Naive thymus-derived CD4-positive, alpha-beta T cell (primary cell): ENCODE data around the gene DNAJA4. TPM values are rescaled to one million over a fixed set of nuclear protein-coding genes. Genes with fewer than 3 reads are reported as not detected.

ENCODE experiments used
- ATAC-seq: fragments of 150-1000 bp; cut with Tn5 transposase; 2 replicates; pipeline ENCODE4 v1.10.0; 2021; ENCODE audit warnings: mild to moderate bottlenecking, moderate library complexity
- CTCF ChIA-PET: fragments of 350-600 bp; sonication (Branson Sonifier 250); formaldehyde crosslinking; loops from one replicate; lab custom pipeline; 2021; ENCODE audit warnings: antibody characterized with exemption; lab: Charles Lee
- POLR2A ChIA-PET: fragments of 350-600 bp; sonication (Branson Sonifier 250); formaldehyde crosslinking; loops from one replicate; lab custom pipeline; 2021; ENCODE audit warnings: antibody characterized with exemption, inconsistent platforms; lab: Charles Lee
- DNase-seq, 9 donors: peaks; one replicate each; pipeline versions ENCODE4 v3.0.0 to v3.0.0-alpha.2; 2020 to 2022; ENCODE audit warnings: mixed read lengths in 1 of 9
- H3K27ac ChIP-seq: one replicate; pipeline ENCODE4 v1.7.0; 2013; ENCODE audit warnings: mild to moderate bottlenecking, low read depth, low read length, moderate library complexity
- H3K27me3 ChIP-seq, 2 donors: one replicate each; pipeline ENCODE4 v1.7.0; 2013; ENCODE audit warnings: low read length in 2 of 2, mild to moderate bottlenecking in 2 of 2, moderate library complexity in 2 of 2; ENCODE audit not compliant: control insufficient read depth in 2 of 2, insufficient read depth in 2 of 2
- H3K36me3 ChIP-seq, 3 experiments: 1 replicate in 2 of 3; 2 replicates in 1 of 3; pipeline ENCODE4 v1.7.0; 2013; ENCODE audit warnings: low read length in 3 of 3, mild to moderate bottlenecking in 3 of 3, moderate library complexity in 1 of 3; ENCODE audit not compliant: insufficient read depth in 3 of 3, control insufficient read depth in 2 of 3
- H3K4me1 ChIP-seq, 2 donors: one replicate each; pipeline ENCODE4 v1.7.0; 2013; ENCODE audit warnings: low read length in 2 of 2, mild to moderate bottlenecking in 2 of 2, moderate library complexity in 1 of 2; ENCODE audit not compliant: control insufficient read depth in 2 of 2, insufficient read depth in 2 of 2
- H3K4me3 ChIP-seq: 2 replicates; pipeline ENCODE4 v1.7.0; 2013; ENCODE audit warnings: mild to moderate bottlenecking, low read length
- H3K9me3 ChIP-seq, 3 experiments: 1 replicate in 2 of 3; 2 replicates in 1 of 3; pipeline ENCODE4 v1.7.0; 2013; ENCODE audit warnings: low read length in 3 of 3; ENCODE audit not compliant: control insufficient read depth in 2 of 3
- H3K27ac Mint-ChIP-seq, 9 donors: one replicate each; pipeline ENCODE4 v1.8.0; 2020 to 2022; ENCODE audit warnings: mixed read lengths in 9 of 9, mild to moderate bottlenecking in 8 of 9, moderate library complexity in 5 of 9, inconsistent platforms in 2 of 9
- H3K27me3 Mint-ChIP-seq, 5 donors: one replicate each; pipeline ENCODE4 v1.8.0; 2021 to 2022; ENCODE audit warnings: mixed read lengths in 5 of 5, mild to moderate bottlenecking in 1 of 5
- H3K36me3 Mint-ChIP-seq, 5 donors: one replicate each; pipeline ENCODE4 v1.8.0; 2020 to 2022; ENCODE audit warnings: mixed read lengths in 5 of 5, mild to moderate bottlenecking in 3 of 5, inconsistent platforms in 1 of 5
- H3K4me1 Mint-ChIP-seq, 7 donors: one replicate each; pipeline ENCODE4 v1.8.0; 2020 to 2022; ENCODE audit warnings: mixed read lengths in 7 of 7, mild to moderate bottlenecking in 3 of 7, inconsistent platforms in 1 of 7
- H3K4me3 Mint-ChIP-seq, 10 donors: one replicate each; pipeline ENCODE4 v1.8.0; 2020 to 2022; ENCODE audit warnings: mild to moderate bottlenecking in 10 of 10, mixed read lengths in 10 of 10, moderate library complexity in 6 of 10, inconsistent platforms in 2 of 10
- H3K9me3 Mint-ChIP-seq, 11 donors: one replicate each; pipeline ENCODE4 v1.8.0; 2020 to 2022; ENCODE audit warnings: mixed read lengths in 11 of 11, mild to moderate bottlenecking in 4 of 11, inconsistent platforms in 1 of 11, moderate library complexity in 1 of 11
- intact Hi-C, 2 donors: fragments of 100-400 bp; cut with micrococcal nuclease; formaldehyde crosslinking; loops; one replicate each; pipeline ENCODE4 v1.15.1; 2023
- polyA plus RNA-seq, 2 donors: library from polyadenylated mRNA; unstranded; fragments of 300-500 nt; fragmentation: Illumina TruSeq; gene quantifications; one replicate each; pipeline ENCODE4 v1.2.3, GENCODE V29; 2021
- total RNA-seq, 6 experiments: library from RNA in 5 of 6; stranded (reverse) in 5 of 6; gene quantifications; 1 replicate in 5 of 6; 2 replicates in 1 of 6; pipeline ENCODE4 v1.2.3 and lab custom pipeline; 2021 to 2026

DNAJA4 gene
- total and polyA plus RNA-seq, 7 experiments from 2014 or later: 9.9 to 44.7 (median 35.0) TPM

DNA sequence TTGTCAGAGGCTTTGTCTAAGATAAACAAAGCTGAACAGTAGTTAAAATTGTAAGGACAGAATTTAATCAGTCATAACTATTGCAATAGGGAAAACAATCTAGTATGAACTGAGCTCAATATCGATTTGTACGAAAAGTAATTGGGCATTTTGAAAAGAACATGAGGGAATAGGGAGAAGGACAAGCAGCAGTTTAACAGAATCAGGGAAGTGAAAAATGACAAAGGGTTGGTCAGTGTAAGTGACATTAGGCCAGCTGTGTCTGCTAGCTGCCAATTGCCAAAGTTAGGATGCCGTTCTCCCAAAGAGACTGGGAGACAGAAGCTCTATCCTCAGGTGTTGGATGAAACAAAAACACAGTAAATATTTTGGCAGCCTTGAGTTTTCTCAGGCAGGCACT is 3.3 kb upstream of the DNAJA4 start:
- Histone ChIP-seq H3K9me3 (no peaks in the 10 kb centered on the region), H3K4me1 (peaks cover 12% of the 10 kb centered on the region in 2 donors), H3K27me3 (no peaks in the 10 kb centered on the region), H3K36me3 (no peaks in the 10 kb centered on the region), H3K4me3 (no peak overlapping the region), H3K27ac (no peak overlapping the region)
- no peaks in the 10 kb centered on the region for H3K9me3 Mint-ChIP-seq
- ATAC-seq (no peak), DNase-seq (no peak)
- H3K27me3 Mint-ChIP-seq: no peaks in the 10 kb centered on the region
- POLR2A ChIA-PET: interaction anchor here (0.6 to 1.0 kb wide), 2 partner anchors 39 to 132 kb away, joined by 3 read pairs; partner anchors contain the start of gene SKIC8
- H3K4me3 Mint-ChIP-seq: no peak overlapping the region
- no peaks in the 10 kb centered on the region for H3K36me3 Mint-ChIP-seq
- H3K27ac Mint-ChIP-seq: no peak overlapping the region
- H3K4me1 Mint-ChIP-seq: peaks cover 7 to 16% (median 11%) of the 10 kb centered on the region in 7 donors
- intact Hi-C loops: no loop called here
- CTCF ChIA-PET: no interaction called here

GRCh38 chr15:78263351-78263781 is 996 bp upstream of the DNAJA4 start:
- Histone ChIP-seq H3K27me3 (no peaks in the 10 kb centered on the region), H3K9me3 (no peaks in the 10 kb centered on the region), H3K4me1 (peaks cover 13 to 18% of the 10 kb centered on the region in 2 donors), H3K36me3 (no peaks in the 10 kb centered on the region), H3K4me3 (no peak overlapping the region), H3K27ac (no peak overlapping the region)
- ATAC-seq (no peak), DNase-seq (peak in 1 of 9 donors; percentile 17)
- peak overlapping the region; percentile 54 to 90 (median 75) for H3K27ac Mint-ChIP-seq
- intact Hi-C loops: no loop called here
- H3K4me3 Mint-ChIP-seq: peak overlapping the region; percentile 53 to 85 (median 68)
- no peaks in the 10 kb centered on the region for H3K27me3 Mint-ChIP-seq
- POLR2A ChIA-PET: interaction anchor here (1.0 to 4.5 kb wide), 4 partner anchors 28 to 174 kb away, joined by 3 to 36 read pairs (median 15); partner anchors contain the start of genes IREB2 and SKIC8
- H3K4me1 Mint-ChIP-seq: peaks cover 20 to 39% (median 30%) of the 10 kb centered on the region in 7 donors
- no peaks in the 10 kb centered on the region for H3K36me3 Mint-ChIP-seq
- CTCF ChIA-PET: interaction anchor here (1.0 to 1.4 kb wide), 2 partner anchors 36 to 160 kb away, joined by 4 read pairs; partner anchors contain the start of gene SKIC8
- no peaks in the 10 kb centered on the region for H3K9me3 Mint-ChIP-seq

DNA sequence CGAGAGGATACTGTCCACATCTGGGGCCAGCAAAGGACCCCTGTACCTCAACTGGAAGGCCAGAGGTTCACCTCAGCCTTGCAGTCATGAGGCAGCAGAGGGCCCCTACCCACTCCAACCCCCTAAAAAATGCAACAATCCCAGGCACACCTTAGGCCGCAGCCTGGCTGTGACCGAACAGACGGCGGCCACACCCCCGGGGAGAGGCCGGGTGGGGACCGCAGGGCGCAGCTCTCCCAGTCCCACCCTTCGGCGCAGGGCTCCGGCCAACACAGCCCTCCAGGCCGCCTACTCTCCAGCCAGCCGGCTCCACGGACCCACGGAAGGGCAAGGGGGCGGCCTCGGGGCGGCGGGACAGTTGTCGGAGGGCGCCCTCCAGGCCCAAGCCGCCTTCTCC is 457 bp upstream of the DNAJA4 start:
- Histone ChIP-seq H3K27ac (peak overlapping the region; percentile 83), H3K4me1 (peaks cover 13 to 18% of the 10 kb centered on the region in 2 donors), H3K9me3 (no peaks in the 10 kb centered on the region), H3K27me3 (no peaks in the 10 kb centered on the region), H3K4me3 (peak overlapping the region; percentile 43), H3K36me3 (no peaks in the 10 kb centered on the region)
- DNase-seq (peak in 1 of 9 donors; percentile 6), ATAC-seq (no peak)
- intact Hi-C loops: loop anchor here in 1 of 2 donors (1.0 kb wide), 1 partner anchor 35 kb away; the partner anchor contains the start of gene SKIC8
- POLR2A ChIA-PET: interaction anchor here (0.8 to 4.5 kb wide), 7 partner anchors 13 to 230 kb away, joined by 3 to 36 read pairs (median 4); partner anchors contain the start of genes IREB2 and SKIC8
- Mint-ChIP-seq H3K27ac (peak overlapping the region in 8 of 9 donors; percentile 54 to 90 (median 78)), H3K4me1 (peaks cover 23 to 44% (median 34%) of the 10 kb centered on the region in 7 donors), H3K27me3 (no peaks in the 10 kb centered on the region), H3K9me3 (no peaks in the 10 kb centered on the region), H3K4me3 (peak overlapping the region; percentile 53 to 85 (median 68)), H3K36me3 (no peaks in the 10 kb centered on the region)
- CTCF ChIA-PET: no interaction called here

GRCh38 chr15:78265137-78265460 is 737 bp downstream of the DNAJA4 start:
- H3K4me3 Mint-ChIP-seq: peak overlapping the region; percentile 81 to 94 (median 90)
- H3K27me3 Mint-ChIP-seq: no peaks in the 10 kb centered on the region
- Histone ChIP-seq H3K27me3 (no peaks in the 10 kb centered on the region), H3K9me3 (no peaks in the 10 kb centered on the region), H3K4me3 (peak overlapping the region; percentile 74), H3K36me3 (peaks cover 0 to 3% (median 0%) of the 10 kb centered on the region in 3 experiments), H3K27ac (peak overlapping the region; percentile 83), H3K4me1 (peaks cover 13 to 18% of the 10 kb centered on the region in 2 donors)
- ChIA-PET POLR2A (interaction anchor here (0.5 to 4.5 kb wide), 10 partner anchors 8 to 275 kb away, joined by 3 to 36 read pairs (median 4); partner anchors contain the start of genes IDH3A, IREB2, PSMA4 and SKIC8), CTCF (interaction anchor here (0.7 to 1.4 kb wide), 3 partner anchors 20 to 117 kb away, joined by 3 read pairs; partner anchors contain the start of gene SKIC8)
- no peaks in the 10 kb centered on the region for H3K9me3 Mint-ChIP-seq
- peaks cover 0 to 2% (median 0%) of the 10 kb centered on the region in 5 donors for H3K36me3 Mint-ChIP-seq
- H3K27ac Mint-ChIP-seq: peak overlapping the region; percentile 87 to 96 (median 92)
- intact Hi-C loops: loop anchor here in 1 of 2 donors (1.0 kb wide), 2 partner anchors 34 to 158 kb away; partner anchors contain the start of gene SKIC8
- peaks cover 25 to 51% (median 36%) of the 10 kb centered on the region in 7 donors for H3K4me1 Mint-ChIP-seq
- DNase-seq (peak in 1 of 9 donors; percentile 6), ATAC-seq (no peak)

- Mint-ChIP-seq H3K27ac (peak overlapping the region; percentile 87 to 96 (median 92)), H3K36me3 (peaks cover 0 to 7% (median 2%) of the 10 kb centered on the region in 5 donors), H3K4me3 (peak overlapping the region; percentile 81 to 94 (median 90)), H3K27me3 (no peaks in the 10 kb centered on the region), H3K9me3 (no peaks in the 10 kb centered on the region), H3K4me1 (peaks cover 25 to 51% (median 41%) of the 10 kb centered on the region in 7 donors)
- CTCF ChIA-PET: interaction anchor here (0.7 to 1.4 kb wide), 3 partner anchors 21 to 118 kb away, joined by 3 read pairs; partner anchors contain the start of gene SKIC8
- no peak for ATAC-seq
- Histone ChIP-seq H3K4me3 (peak overlapping the region; percentile 74), H3K27me3 (no peaks in the 10 kb centered on the region), H3K9me3 (no peaks in the 10 kb centered on the region), H3K27ac (peak overlapping the region; percentile 83), H3K4me1 (peaks cover 13 to 18% of the 10 kb centered on the region in 2 donors), H3K36me3 (peaks cover 0 to 10% (median 0%) of the 10 kb centered on the region in 3 experiments)
- DNase-seq: peak in 2 of 9 donors; percentile 7 to 10
- POLR2A ChIA-PET: interaction anchor here (0.5 to 4.5 kb wide), 9 partner anchors 9 to 496 kb away, joined by 3 to 36 read pairs (median 4); partner anchors contain the start of genes IDH3A, IREB2, PSMA4 and SKIC8
- intact Hi-C loops: loop anchor here in 1 of 2 donors (1.0 kb wide), 2 partner anchors 34 to 158 kb away; partner anchors contain the start of gene SKIC8
Measured at GRCh38 chr15:78265752-78266224, 1.4 kb downstream of the DNAJA4 start.

DNA sequence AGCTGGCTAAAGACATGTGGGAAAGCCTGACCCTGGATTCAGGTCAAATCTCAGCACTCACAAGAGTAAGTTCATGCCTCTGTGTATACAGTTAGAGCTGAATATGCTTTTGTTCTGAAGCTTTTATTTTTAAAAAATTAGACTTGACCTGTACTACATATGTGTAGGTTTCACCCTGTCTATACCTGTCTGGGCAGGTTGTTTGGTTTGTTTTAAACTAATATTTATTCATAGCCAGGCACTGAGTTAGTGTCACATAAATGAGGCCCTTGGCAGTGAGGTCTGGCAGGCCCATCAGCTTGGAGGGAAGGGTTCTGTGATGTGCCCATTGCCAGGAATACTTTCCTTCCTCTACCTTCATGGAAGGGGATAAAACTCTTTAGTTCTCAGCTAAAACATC is 1.9 kb downstream of the DNAJA4 start:
- no peaks in the 10 kb centered on the region for H3K27me3 Mint-ChIP-seq
- H3K36me3 ChIP-seq: peaks cover 0 to 14% (median 0%) of the 10 kb centered on the region in 3 experiments
- H3K27ac Mint-ChIP-seq: peak overlapping the region in 7 of 9 donors; percentile 23 to 96 (median 91)
- H3K4me1 ChIP-seq: peaks cover 13 to 18% of the 10 kb centered on the region in 2 donors
- intact Hi-C loops: no loop called here
- POLR2A ChIA-PET: interaction anchor here (1.0 to 4.5 kb wide), 5 partner anchors 33 to 495 kb away, joined by 3 to 36 read pairs (median 7); partner anchors contain the start of genes IREB2, PSMA4 and SKIC8
- H3K27ac ChIP-seq: peak overlapping the region; percentile 83
- no peaks in the 10 kb centered on the region for H3K9me3 Mint-ChIP-seq
- H3K36me3 Mint-ChIP-seq: peaks cover 0 to 9% (median 2%) of the 10 kb centered on the region in 5 donors
- DNase-seq (no peak), ATAC-seq (no peak)
- peak overlapping the region in 8 of 10 donors; percentile 81 to 93 (median 89) for H3K4me3 Mint-ChIP-seq
- H3K9me3 ChIP-seq: no peaks in the 10 kb centered on the region
- H3K4me1 Mint-ChIP-seq: peaks cover 25 to 51% (median 41%) of the 10 kb centered on the region in 7 donors
- CTCF ChIA-PET: interaction anchor here (1.2 to 1.4 kb wide), 2 partner anchors 22 to 33 kb away, joined by 3 read pairs; partner anchors contain the start of gene SKIC8
- H3K4me3 ChIP-seq: no peak overlapping the region
- no peaks in the 10 kb centered on the region for H3K27me3 ChIP-seq
